GM19099 (cell line): Measurements from ENCODE around the gene SYCP2L.

ENCODE experiments used
- POLR2A ChIP-seq: IDR thresholded peaks from 3 replicates; pipeline ENCODE4 v1.6.1; 2011; ENCODE audit warnings: low read depth; ENCODE audit not compliant: insufficient read length; ENCODE audit errors: extremely low read depth

The SYCP2L gene

GRCh38 chr6:10939840-10940239, 53.0 kb downstream of the SYCP2L start:
- TF ChIP-seq POLR2A = no peak

GRCh38 chr6:10945845-10946244, 59.0 kb downstream of the SYCP2L start:
- TF ChIP-seq POLR2A = no peak

- no peak for TF ChIP-seq POLR2A
Observed at GRCh38 chr6:10947966-10948365, 61.1 kb downstream of the SYCP2L start.

- no peak for TF ChIP-seq POLR2A
Observed at GRCh38 chr6:10949579-10950490, 63.0 kb downstream of the SYCP2L start.

GRCh38 chr6:10951675-10952282, 64.9 kb downstream of the SYCP2L start:
- no peak for TF ChIP-seq POLR2A

GRCh38 chr6:10954590-10955010, 67.7 kb downstream of the SYCP2L start:
- TF ChIP-seq POLR2A = no peak

GRCh38 chr6:10956776-10957175, 69.9 kb downstream of the SYCP2L start:
- no peak for TF ChIP-seq POLR2A

- TF ChIP-seq POLR2A = no peak
Observed at GRCh38 chr6:10957414-10957886, 70.6 kb downstream of the SYCP2L start.

- no peak for TF ChIP-seq POLR2A
Observed at GRCh38 chr6:10960171-10960570, 73.3 kb downstream of the SYCP2L start.

GRCh38 chr6:10961837-10962236, 75.0 kb downstream of the SYCP2L start:
- TF ChIP-seq POLR2A = no peak

- TF ChIP-seq POLR2A = no peak
Observed at GRCh38 chr6:10962673-10963072, 75.8 kb downstream of the SYCP2L start.

GRCh38 chr6:10963113-10963512, 76.3 kb downstream of the SYCP2L start:
- no peak for TF ChIP-seq POLR2A

GRCh38 chr6:10964684-10965083, 77.8 kb downstream of the SYCP2L start:
- TF ChIP-seq POLR2A = no peak

- no peak for TF ChIP-seq POLR2A
Observed at GRCh38 chr6:10968776-10969175, 81.9 kb downstream of the SYCP2L start.

- TF ChIP-seq POLR2A = no peak
Observed at GRCh38 chr6:10970731-10971130, 83.9 kb downstream of the SYCP2L start.

GRCh38 chr6:10972196-10972595, 85.3 kb downstream of the SYCP2L start:
- TF ChIP-seq POLR2A = no peak

GRCh38 chr6:10976571-10976970, 89.7 kb downstream of the SYCP2L start:
- no peak for TF ChIP-seq POLR2A
